Mesothelial cell of epicardium (in vitro differentiated cells): ENCODE data around the gene UBQLN1. TPM values are rescaled to one million over a fixed set of nuclear protein-coding genes. Genes with fewer than 3 reads are reported as not detected.

Experiments used
- DNase-seq, 2 experiments: peaks; one replicate each; pipeline ENCODE4 v3.0.0; 2021; ENCODE audit warnings: low spot score in 2 of 2; ENCODE audit not compliant: unreplicated experiment in 2 of 2
- H3K27ac Mint-ChIP-seq: 2 replicates; pipeline ENCODE4 v1.8.0; 2021; ENCODE audit warnings: mixed read lengths
- H3K27me3 Mint-ChIP-seq: 2 replicates; pipeline ENCODE4 v1.8.0; 2021; ENCODE audit warnings: low read depth, mixed read lengths
- H3K36me3 Mint-ChIP-seq: 2 replicates; pipeline ENCODE4 v1.8.0; 2021; ENCODE audit warnings: mixed read lengths
- H3K4me1 Mint-ChIP-seq: 2 replicates; pipeline ENCODE4 v1.8.0; 2021; ENCODE audit warnings: mixed read lengths
- H3K4me3 Mint-ChIP-seq: 2 replicates; pipeline ENCODE4 v1.8.0; 2021; ENCODE audit warnings: mild to moderate bottlenecking, moderate library complexity, mixed read lengths
- H3K9me3 Mint-ChIP-seq: 2 replicates; pipeline ENCODE4 v1.8.0; 2021; ENCODE audit warnings: mixed read lengths
- CTCF ChIP-seq: fragments of 200-600 bp; sonication (generic); IDR thresholded peaks from one replicate; pipeline ENCODE4 v1.5.0; 2021; ENCODE audit warnings: antibody characterized with exemption; ENCODE audit not compliant: unreplicated experiment
- total RNA-seq: library from RNA; stranded (reverse); gene quantifications from 3 replicates; pipeline ENCODE4 v1.2.1, GENCODE V29; 2021

Gene UBQLN1
- total RNA-seq, 1 donor from 2014 or later, result 91.5 TPM

- no peak for TF ChIP-seq CTCF
- no peaks in the 10 kb centered on the region for H3K27me3 Mint-ChIP-seq
- H3K27ac Mint-ChIP-seq, result no peak overlapping the region
- H3K36me3 Mint-ChIP-seq, result peaks cover 40% of the 10 kb centered on the region
- no peak overlapping the region for H3K4me3 Mint-ChIP-seq
- no peaks in the 10 kb centered on the region for H3K4me1 Mint-ChIP-seq
- no peak for DNase-seq
- H3K9me3 Mint-ChIP-seq, result no peaks in the 10 kb centered on the region
Observed at GRCh38 chr9:83669067-83669466, 38.7 kb downstream of the UBQLN1 start.

GRCh38 chr9:83665580-83666200, 42.1 kb downstream of the UBQLN1 start:
- no peak for TF ChIP-seq CTCF
- no peaks in the 10 kb centered on the region for H3K9me3 Mint-ChIP-seq
- no peak for DNase-seq
- H3K4me1 Mint-ChIP-seq, result no peaks in the 10 kb centered on the region
- no peak overlapping the region for H3K27ac Mint-ChIP-seq
- no peaks in the 10 kb centered on the region for H3K27me3 Mint-ChIP-seq
- H3K36me3 Mint-ChIP-seq, result peaks cover 24% of the 10 kb centered on the region
- no peak overlapping the region for H3K4me3 Mint-ChIP-seq

GRCh38 chr9:83662933-83663332, 44.8 kb downstream of the UBQLN1 start:
- TF ChIP-seq CTCF, result no peak
- Mint-ChIP-seq H3K9me3 (no peaks in the 10 kb centered on the region), H3K4me3 (no peak overlapping the region), H3K27me3 (no peaks in the 10 kb centered on the region), H3K36me3 (peaks cover 31% of the 10 kb centered on the region), H3K4me1 (no peaks in the 10 kb centered on the region), H3K27ac (no peak overlapping the region)
- DNase-seq, result no peak

- TF ChIP-seq CTCF, result no peak
- DNase-seq, result no peak
- Mint-ChIP-seq H3K4me3 (no peak overlapping the region), H3K27ac (no peak overlapping the region), H3K9me3 (peaks cover 18% of the 10 kb centered on the region), H3K4me1 (no peaks in the 10 kb centered on the region), H3K27me3 (no peaks in the 10 kb centered on the region), H3K36me3 (peaks cover 48% of the 10 kb centered on the region)
Observed at GRCh38 chr9:83656952-83657351, 50.8 kb downstream of the UBQLN1 start.

GRCh38 chr9:83656032-83656680, 51.6 kb downstream of the UBQLN1 start:
- Mint-ChIP-seq H3K27me3 (no peaks in the 10 kb centered on the region), H3K9me3 (peaks cover 24% of the 10 kb centered on the region), H3K4me3 (no peak overlapping the region), H3K27ac (no peak overlapping the region), H3K4me1 (no peaks in the 10 kb centered on the region), H3K36me3 (peaks cover 54% of the 10 kb centered on the region)
- no peak for DNase-seq
- TF ChIP-seq CTCF, result no peak
